ENCODE measurements around the gene MBP.

MBP gene

DNA sequence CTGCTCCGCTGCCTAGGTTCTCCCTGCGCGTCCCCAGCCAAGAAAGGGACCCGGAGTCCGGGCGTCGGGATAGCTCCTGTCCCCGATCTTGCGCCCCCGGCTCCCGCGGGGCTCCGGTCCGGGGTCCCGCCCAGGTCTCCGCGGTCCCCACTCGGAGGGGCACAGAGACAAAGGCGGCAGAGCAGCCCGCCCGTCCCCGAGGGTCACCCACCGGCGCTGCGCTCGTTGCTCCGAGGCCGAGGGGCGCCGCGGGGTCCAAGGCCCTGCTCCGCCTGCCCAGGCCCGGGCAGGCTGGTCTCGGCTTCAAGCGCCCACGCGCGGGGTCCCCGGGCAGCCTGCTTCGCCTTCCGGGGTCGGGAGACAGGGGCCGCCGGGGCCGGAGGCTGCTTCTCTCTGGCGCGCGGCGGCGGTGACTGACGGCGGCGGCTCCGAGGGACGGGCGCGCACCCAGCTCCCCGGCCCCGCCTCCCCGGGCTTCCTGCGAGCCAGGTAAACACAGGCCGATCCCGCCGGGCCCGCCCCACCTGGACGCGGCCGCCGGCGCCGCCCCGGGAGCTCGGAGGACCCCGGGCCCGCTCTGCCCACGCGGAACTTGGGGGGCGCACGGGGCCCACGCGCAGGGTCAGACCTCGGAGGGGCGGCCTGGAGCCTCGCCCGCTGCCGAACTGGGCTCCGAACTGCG lies at the start of gene MBP:
TSS of gene MBP (minus strand) at position 415 of the 682 bp plus-strand sequence. CDS start 27,522 bp downstream, outside the sequence.
- peak; percentile 41 for DNase-seq (ENCODE audit: low spot score)

GRCh38 chr18:77181950-77182707 lies 49.5 kb upstream of the MBP start:
- no peak for DNase-seq (ENCODE audit: low spot score)

- DNase-seq (ENCODE audit: low spot score): no peak
Measured at GRCh38 chr18:77178559-77178958, 46.0 kb upstream of the MBP start.

DNA sequence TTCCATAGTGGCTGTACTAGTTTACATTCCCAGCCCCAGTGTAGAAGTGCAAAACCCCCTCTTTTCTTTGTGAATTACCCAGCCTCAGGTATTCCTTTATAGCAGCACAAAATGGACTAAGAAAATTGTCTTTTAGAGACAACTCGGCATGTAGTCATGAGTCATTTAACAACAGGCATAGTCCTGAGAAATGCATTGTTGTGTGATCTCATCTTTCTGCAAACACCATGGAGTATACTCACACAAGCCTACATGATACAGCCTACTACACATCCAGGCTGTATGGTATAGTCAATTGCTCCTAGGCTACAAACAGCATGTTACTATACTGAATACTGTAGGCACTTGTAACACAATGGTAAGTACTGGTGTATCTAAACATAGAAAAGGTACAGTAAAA lies 44.4 kb upstream of the MBP start:
- DNase-seq (ENCODE audit: low spot score): no peak

- no peak for DNase-seq (ENCODE audit: low spot score)
Measured at GRCh38 chr18:77173275-77174030, 40.9 kb upstream of the MBP start.

GRCh38 chr18:77170890-77171410 lies 38.4 kb upstream of the MBP start:
- no peak for DNase-seq (ENCODE audit: low spot score)

GRCh38 chr18:77168811-77169311 lies 36.3 kb upstream of the MBP start:
- no peak for DNase-seq (ENCODE audit: low spot score)

DNA sequence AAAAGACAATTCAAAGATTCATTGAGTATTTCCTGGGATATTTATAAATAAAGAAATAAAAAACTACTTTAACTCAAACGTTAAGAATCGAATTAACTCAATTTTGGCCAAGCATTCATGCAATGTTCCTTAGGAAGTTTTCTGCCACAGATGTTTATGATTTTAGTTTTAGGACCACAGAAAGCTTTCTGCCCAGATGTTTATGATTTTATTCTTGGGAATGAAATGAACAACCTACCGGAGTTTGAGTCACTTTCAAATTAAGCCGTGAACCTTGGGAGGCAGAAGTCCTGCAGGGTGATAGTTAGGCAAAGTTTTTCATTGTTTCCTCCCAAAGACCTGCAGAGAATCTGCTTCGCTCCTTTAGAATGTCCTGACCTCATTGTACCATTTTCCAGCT lies 34.7 kb upstream of the MBP start:
- DNase-seq (ENCODE audit: low spot score): no peak

DNA sequence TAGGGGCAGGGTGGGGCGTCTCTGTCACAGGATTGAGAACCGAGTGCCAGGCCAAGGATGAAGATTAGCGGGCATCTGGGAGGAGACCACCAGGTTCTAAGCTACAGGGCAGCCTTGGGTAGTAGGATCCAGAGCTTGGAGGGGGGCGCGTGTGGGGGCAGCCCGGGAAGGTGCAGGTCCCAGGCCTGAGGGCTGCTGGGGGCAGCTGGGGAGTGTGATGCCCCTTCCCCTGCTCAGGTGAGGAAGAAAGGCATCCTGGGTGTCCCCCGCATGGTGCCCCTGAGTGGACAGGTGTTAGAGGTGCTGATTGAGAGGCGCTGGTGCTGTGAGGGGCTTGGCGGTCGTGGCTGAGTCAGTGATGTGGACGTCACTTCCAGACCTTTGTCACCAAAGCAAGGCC lies 33.9 kb upstream of the MBP start:
- no peak for DNase-seq (ENCODE audit: low spot score)

- no peak for DNase-seq (ENCODE audit: low spot score)
Measured at GRCh38 chr18:77165503-77166188, 33.1 kb upstream of the MBP start.

GRCh38 chr18:77164763-77165485 lies 32.3 kb upstream of the MBP start:
- DNase-seq (ENCODE audit: low spot score): no peak

DNA sequence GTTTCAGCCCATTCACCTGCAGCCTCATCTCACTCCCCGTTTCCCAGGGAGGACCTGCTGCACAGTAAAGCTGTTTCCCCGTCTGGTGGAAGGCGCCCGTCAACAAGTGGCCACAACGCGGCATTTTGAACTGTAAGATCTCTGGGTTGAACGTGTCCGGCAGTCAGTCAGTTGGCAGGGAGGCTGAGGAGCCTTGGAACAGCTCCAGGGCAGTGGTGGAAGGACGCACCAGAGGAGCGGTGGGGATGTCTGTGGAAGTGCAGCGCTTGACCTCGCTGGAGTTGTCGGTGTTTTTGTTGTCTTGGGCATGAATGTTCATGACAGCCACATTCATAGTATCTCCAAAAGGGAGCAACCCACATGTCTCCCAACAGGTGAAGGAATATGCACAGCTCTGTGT lies 31.4 kb upstream of the MBP start:
- DNase-seq (ENCODE audit: low spot score): no peak

GRCh38 chr18:77162580-77162979 lies 30.0 kb upstream of the MBP start:
- DNase-seq (ENCODE audit: low spot score): no peak

- DNase-seq (ENCODE audit: low spot score): no peak
Measured at GRCh38 chr18:77161961-77162360, 29.4 kb upstream of the MBP start.

- DNase-seq (ENCODE audit: low spot score): no peak
Measured at GRCh38 chr18:77161383-77161782, 28.8 kb upstream of the MBP start.

DNA sequence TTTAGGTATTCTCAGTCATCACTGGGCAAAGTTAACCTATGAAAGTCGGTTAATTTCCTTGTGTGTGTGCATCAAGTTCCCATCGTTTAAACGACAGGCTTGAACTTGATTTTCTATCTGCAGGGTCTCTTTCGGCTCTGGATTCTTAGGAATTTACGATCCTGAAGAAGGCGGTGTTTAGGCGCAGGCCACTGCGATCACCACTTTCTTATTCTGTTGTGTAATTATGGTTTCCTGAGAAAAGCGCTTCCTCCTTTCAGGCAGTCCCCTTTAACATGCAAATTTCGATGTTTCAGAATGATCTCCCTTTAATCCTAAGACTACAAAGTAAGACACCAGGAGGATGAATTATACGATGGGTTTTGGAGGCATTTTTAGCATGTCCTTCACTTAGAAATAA lies 27.9 kb upstream of the MBP start:
- no peak for DNase-seq (ENCODE audit: low spot score)

GRCh38 chr18:77157312-77157711 lies 24.7 kb upstream of the MBP start:
- no peak for DNase-seq (ENCODE audit: low spot score)

DNA sequence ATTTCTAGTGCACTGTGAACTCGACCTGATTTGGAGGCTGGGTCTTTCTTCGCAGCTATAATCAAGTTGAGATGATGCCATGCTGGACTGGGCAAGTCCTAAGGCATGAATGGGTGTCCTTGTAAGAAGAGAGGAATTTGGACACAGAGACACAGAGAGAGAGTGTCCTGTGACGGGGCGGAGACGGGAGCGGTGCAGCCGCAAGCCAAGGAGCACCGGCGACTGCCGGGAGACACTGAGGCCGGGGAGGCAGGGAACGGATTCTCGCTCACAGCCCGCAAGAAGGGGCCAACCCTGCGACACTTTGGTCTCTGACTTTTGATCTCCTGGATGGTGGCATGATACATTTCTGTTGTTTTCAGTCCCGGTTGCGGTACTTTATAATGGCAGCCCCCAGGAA lies 22.4 kb upstream of the MBP start:
- no peak for DNase-seq (ENCODE audit: low spot score)

DNA sequence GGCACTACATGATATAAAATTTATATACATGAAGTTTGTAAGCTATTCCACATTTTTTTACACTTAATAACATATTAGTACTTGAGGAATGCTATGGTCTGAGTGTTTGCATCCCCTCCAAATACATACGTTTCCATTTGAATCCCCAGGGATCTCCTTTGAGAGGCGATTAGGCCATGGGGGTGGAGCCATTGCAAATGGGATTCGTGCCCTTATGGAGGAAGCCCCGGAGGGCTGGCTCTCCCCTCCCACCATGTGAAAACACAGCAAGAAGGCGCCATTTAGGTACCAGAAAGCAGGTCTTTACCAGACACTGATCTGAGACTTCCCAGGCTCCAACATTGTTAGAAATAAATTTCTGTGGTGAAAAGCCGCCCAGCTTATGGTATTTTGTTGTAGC lies 20.8 kb upstream of the MBP start:
- DNase-seq (ENCODE audit: low spot score): no peak

DNA sequence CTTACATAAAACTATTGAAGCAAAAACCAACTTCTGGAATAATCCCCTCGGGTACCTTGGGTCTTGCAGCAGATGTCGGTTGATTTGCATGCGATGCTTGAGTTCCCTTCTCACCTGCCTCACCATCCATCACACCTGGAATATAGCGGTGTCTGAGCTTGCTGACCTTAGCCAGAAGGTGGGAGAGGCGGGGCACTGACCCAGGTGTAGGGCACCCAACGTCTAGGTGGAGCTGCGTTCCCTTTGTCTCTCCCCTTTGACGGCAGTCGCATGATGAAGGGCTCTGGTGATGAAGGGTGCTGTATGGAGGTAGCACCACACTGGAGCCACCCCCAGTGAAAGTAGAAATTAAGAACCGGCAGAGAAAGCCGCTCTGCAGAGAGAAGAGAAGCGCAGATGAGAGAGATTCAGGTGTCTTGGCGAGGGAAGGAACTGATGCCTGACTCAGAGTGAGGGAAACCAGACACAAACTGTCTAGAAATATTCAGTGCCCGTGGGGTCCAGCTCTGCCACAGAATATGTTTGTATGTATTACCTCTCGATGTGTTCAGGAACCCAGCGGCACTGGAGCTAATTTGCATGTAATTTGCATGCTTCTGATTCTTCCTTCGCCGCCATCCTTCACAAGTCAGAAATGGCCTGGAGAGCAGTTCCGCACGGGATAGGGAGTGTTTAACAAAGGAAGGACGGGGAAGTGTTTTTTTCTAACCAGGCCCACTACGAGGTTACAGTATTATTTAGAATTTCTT lies 19.4 kb upstream of the MBP start:
- no peak for DNase-seq (ENCODE audit: low spot score)
